HEK293 (cell line): ENCODE measurements around the gene RND2.
A peak's percentile ranks its signal among the peaks of the same experiment; 100 is the strongest.

Experiments used
- BCL11B ChIP-seq: fragments of 450-650 bp; formaldehyde crosslinking; IDR thresholded peaks from 2 replicates; pipeline ENCODE4 v1.5.1; 2016; ENCODE audit warnings: low read depth, missing biosample characterization, missing genetic modification characterization
- FEZF1 ChIP-seq: fragments of 450-650 bp; formaldehyde crosslinking; IDR thresholded peaks from 2 replicates; pipeline ENCODE4 v1.5.1; 2016; ENCODE audit warnings: missing biosample characterization, missing genetic modification characterization
- GLI2 ChIP-seq: fragments of 450-650 bp; formaldehyde crosslinking; IDR thresholded peaks from 2 replicates; pipeline ENCODE4; 2017; ENCODE audit warnings: missing biosample characterization, missing genetic modification characterization, low read depth, borderline replicate concordance
- GLI4 ChIP-seq: fragments of 450-650 bp; formaldehyde crosslinking; IDR thresholded peaks from 2 replicates; pipeline ENCODE4 v1.5.1; 2016; ENCODE audit warnings: missing biosample characterization, missing genetic modification characterization
- GLIS2 ChIP-seq: fragments of 450-650 bp; formaldehyde crosslinking; IDR thresholded peaks from 2 replicates; pipeline ENCODE4 v1.5.1; 2016; ENCODE audit warnings: missing biosample characterization, missing genetic modification characterization
- HOXA7 ChIP-seq: sonication (generic); formaldehyde crosslinking; IDR thresholded peaks from 2 replicates; pipeline ENCODE4 v1.8.1; 2022; ENCODE audit warnings: missing genetic modification reagents, borderline replicate concordance
- SCRT1 ChIP-seq: fragments of 450-650 bp; formaldehyde crosslinking; IDR thresholded peaks from 2 replicates; pipeline ENCODE4 v1.5.1; 2016; ENCODE audit warnings: missing biosample characterization, missing genetic modification characterization, borderline replicate concordance
- WT1 ChIP-seq: fragments of 450-650 bp; formaldehyde crosslinking; IDR thresholded peaks from 2 replicates; pipeline ENCODE4 v1.5.1; 2016; ENCODE audit warnings: missing biosample characterization, missing genetic modification characterization
- YY2 ChIP-seq: fragments of 450-650 bp; formaldehyde crosslinking; IDR thresholded peaks from 2 replicates; pipeline ENCODE4 v1.5.1; 2016; ENCODE audit warnings: missing biosample characterization, missing genetic modification characterization
- ZBTB1 ChIP-seq: fragments of 450-650 bp; formaldehyde crosslinking; IDR thresholded peaks from 2 replicates; pipeline ENCODE4 v1.5.1; 2016; ENCODE audit warnings: missing biosample characterization, missing genetic modification characterization
- ZFP37 ChIP-seq: fragments of 450-650 bp; formaldehyde crosslinking; IDR thresholded peaks from 2 replicates; pipeline ENCODE4 v1.5.1; 2016; ENCODE audit warnings: missing biosample characterization, missing genetic modification characterization
- ZNF10 ChIP-seq: fragments of 450-650 bp; formaldehyde crosslinking; IDR thresholded peaks from 2 replicates; pipeline ENCODE4 v1.5.1; 2017; ENCODE audit warnings: missing biosample characterization, missing genetic modification characterization
- ZNF112 ChIP-seq: fragments of 450-650 bp; formaldehyde crosslinking; IDR thresholded peaks from 2 replicates; pipeline ENCODE4 v1.5.0; 2017; ENCODE audit warnings: missing biosample characterization, missing genetic modification characterization
- ZNF114 ChIP-seq: fragments of 450-650 bp; formaldehyde crosslinking; IDR thresholded peaks from 2 replicates; pipeline ENCODE4 v1.5.0; 2017; ENCODE audit warnings: missing biosample characterization, missing genetic modification characterization
- ZNF146 ChIP-seq: fragments of 450-650 bp; formaldehyde crosslinking; IDR thresholded peaks from 2 replicates; pipeline ENCODE4 v1.5.1; 2016; ENCODE audit warnings: missing biosample characterization, missing genetic modification characterization
- ZNF350 ChIP-seq: fragments of 450-650 bp; formaldehyde crosslinking; IDR thresholded peaks from 2 replicates; pipeline ENCODE4 v1.5.0; 2017; ENCODE audit warnings: missing biosample characterization, mild to moderate bottlenecking, missing genetic modification characterization
- ZNF366 ChIP-seq: fragments of 450-650 bp; formaldehyde crosslinking; conservative IDR thresholded peaks from 2 replicates; pipeline ENCODE4 v1.5.1; 2016; ENCODE audit warnings: missing biosample characterization, missing genetic modification characterization
- ZNF391 ChIP-seq: fragments of 450-650 bp; formaldehyde crosslinking; IDR thresholded peaks from 2 replicates; pipeline ENCODE4 v1.5.1; 2016; ENCODE audit warnings: low read depth, missing biosample characterization, missing genetic modification characterization, borderline replicate concordance
- ZNF426 ChIP-seq: fragments of 450-650 bp; formaldehyde crosslinking; IDR thresholded peaks from 2 replicates; pipeline ENCODE4 v1.5.1; 2017; ENCODE audit warnings: missing biosample characterization, missing genetic modification characterization, mild to moderate bottlenecking, inconsistent platforms, moderate library complexity
- ZNF558 ChIP-seq: fragments of 450-650 bp; formaldehyde crosslinking; IDR thresholded peaks from 2 replicates; pipeline ENCODE4 v1.5.1; 2016; ENCODE audit warnings: missing biosample characterization, missing genetic modification characterization
- ZNF621 ChIP-seq: fragments of 450-650 bp; formaldehyde crosslinking; IDR thresholded peaks from 2 replicates; pipeline ENCODE4 v1.5.1; 2017; ENCODE audit warnings: missing biosample characterization, missing genetic modification characterization
- ZNF654 ChIP-seq: fragments of 450-650 bp; formaldehyde crosslinking; IDR thresholded peaks from 2 replicates; pipeline ENCODE4 v1.5.1; 2016; ENCODE audit warnings: low read depth, missing biosample characterization, missing genetic modification characterization
- ZNF664 ChIP-seq: fragments of 450-650 bp; formaldehyde crosslinking; IDR thresholded peaks from 2 replicates; pipeline ENCODE4 v1.5.1; 2016; ENCODE audit warnings: missing biosample characterization, missing genetic modification characterization
- TF ChIP-seq, protein P1 (sequence below): fragments of 450-650 bp; formaldehyde crosslinking; IDR thresholded peaks from 2 replicates; pipeline ENCODE4 v1.5.1; 2016; ENCODE audit warnings: missing biosample characterization, missing genetic modification characterization
- TF ChIP-seq, protein P2 (sequence below): IDR thresholded peaks from 2 replicates; pipeline ENCODE4 v1.6.1; 2011; ENCODE audit warnings: mild to moderate bottlenecking, low read depth, low read length, borderline replicate concordance
- TF ChIP-seq, protein P3 (sequence below): fragments of 450-650 bp; formaldehyde crosslinking; IDR thresholded peaks from 2 replicates; pipeline ENCODE4 v1.5.1; 2016; ENCODE audit warnings: missing biosample characterization, missing genetic modification characterization
- TF ChIP-seq, protein P4 (sequence below): fragments of 450-650 bp; formaldehyde crosslinking; IDR thresholded peaks from 2 replicates; pipeline ENCODE4 v1.5.1; 2016; ENCODE audit warnings: missing biosample characterization, missing genetic modification characterization
- TF ChIP-seq, protein P5 (sequence below): fragments of 450-650 bp; formaldehyde crosslinking; IDR thresholded peaks from 2 replicates; pipeline ENCODE4 v1.5.1; 2017; ENCODE audit warnings: missing biosample characterization, missing genetic modification characterization
- TF ChIP-seq, protein P6 (sequence below): fragments of 450-650 bp; formaldehyde crosslinking; IDR thresholded peaks from 2 replicates; pipeline ENCODE4 v1.5.1; 2016; ENCODE audit warnings: missing biosample characterization, missing genetic modification characterization

RND2 gene

DNA sequence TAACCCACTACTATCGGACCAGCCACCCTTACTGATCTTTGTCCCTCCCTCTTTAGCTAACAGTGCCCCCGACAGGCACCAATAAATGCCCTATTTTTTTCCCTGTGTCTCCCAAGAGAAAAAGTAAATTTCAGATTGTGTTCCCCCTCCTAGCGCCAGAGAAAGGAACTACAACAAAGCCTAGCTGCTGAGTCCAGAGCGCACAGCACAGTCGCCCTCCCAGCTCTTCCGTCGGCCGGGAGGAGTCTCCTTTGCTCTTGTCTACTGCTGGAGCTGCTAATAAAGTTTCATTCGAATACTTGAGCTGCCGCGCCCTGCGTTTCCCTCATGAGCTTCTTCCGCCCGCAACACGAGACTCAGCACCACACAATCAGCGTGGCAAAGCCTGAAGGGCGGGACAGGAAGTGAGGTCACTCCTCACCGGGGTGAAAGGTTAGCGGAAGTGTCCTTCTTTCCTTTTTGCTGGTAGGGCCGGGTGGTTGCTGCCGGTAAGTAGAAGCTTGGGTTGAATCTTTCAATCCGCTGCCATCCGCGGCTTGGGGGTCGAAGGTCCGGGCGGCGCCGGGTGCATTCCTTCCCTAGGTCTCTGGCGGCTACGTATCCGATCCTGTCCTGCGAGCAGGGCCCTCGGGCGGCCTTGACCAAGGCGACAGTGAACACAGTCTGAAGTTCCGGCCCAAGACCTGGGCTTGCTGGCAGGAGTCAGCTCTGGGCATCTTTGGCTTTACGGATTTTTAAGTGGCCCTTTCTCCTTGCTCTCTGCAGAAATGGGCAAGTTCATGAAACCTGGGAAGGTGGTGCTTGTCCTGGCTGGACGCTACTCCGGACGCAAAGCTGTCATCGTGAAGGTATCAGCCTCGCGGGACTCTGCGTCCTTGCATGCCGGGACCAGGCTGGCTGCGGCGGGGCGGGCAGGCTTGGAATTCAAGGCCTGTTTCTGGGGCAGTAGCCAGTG, 26.8 kb upstream of the RND2 start, which contains the start of gene RPL27 (continued):
- TF ChIP-seq, protein P1, sequence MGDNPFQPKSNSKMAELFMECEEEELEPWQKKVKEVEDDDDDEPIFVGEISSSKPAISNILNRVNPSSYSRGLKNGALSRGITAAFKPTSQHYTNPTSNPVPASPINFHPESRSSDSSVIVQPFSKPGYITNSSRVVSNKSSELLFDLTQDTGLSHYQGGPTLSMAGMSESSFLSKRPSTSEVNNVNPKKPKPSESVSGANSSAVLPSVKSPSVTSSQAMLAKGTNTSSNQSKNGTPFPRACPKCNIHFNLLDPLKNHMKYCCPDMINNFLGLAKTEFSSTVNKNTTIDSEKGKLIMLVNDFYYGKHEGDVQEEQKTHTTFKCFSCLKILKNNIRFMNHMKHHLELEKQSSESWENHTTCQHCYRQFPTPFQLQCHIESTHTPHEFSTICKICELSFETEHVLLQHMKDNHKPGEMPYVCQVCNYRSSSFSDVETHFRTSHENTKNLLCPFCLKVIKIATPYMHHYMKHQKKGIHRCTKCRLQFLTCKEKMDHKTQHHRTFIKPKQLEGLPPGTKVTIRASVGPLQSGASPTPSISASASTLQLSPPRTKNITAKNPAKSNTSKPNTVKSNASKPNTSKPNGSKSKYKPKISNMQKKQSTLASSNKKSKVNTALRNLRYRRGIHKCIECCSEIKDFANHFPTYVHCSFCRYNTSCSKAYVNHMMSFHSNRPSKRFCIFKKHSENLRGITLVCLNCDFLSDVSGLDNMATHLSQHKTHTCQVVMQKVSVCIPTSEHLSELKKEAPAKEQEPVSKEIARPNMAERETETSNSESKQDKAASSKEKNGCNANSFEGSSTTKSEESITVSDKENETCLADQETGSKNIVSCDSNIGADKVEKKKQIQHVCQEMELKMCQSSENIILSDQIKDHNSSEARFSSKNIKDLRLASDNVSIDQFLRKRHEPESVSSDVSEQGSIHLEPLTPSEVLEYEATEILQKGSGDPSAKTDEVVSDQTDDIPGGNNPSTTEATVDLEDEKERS (tag by site-specific recombination), result no peak
- peak; percentile 72 for TF ChIP-seq ZNF10
- TF ChIP-seq GLI4 (tag by site-specific recombination), result 0 out of 2 replicates have a peak, but pooled peaks have one; percentile 59
- 0 out of 2 replicates have a peak, but pooled peaks have one; percentile 37 for TF ChIP-seq BCL11B
- peak; percentile 58 for TF ChIP-seq ZNF654 (tag by site-specific recombination)
- TF ChIP-seq, protein P2, sequence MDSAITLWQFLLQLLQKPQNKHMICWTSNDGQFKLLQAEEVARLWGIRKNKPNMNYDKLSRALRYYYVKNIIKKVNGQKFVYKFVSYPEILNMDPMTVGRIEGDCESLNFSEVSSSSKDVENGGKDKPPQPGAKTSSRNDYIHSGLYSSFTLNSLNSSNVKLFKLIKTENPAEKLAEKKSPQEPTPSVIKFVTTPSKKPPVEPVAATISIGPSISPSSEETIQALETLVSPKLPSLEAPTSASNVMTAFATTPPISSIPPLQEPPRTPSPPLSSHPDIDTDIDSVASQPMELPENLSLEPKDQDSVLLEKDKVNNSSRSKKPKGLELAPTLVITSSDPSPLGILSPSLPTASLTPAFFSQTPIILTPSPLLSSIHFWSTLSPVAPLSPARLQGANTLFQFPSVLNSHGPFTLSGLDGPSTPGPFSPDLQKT, result peak; percentile 84
- peak; percentile 23; the same call in 1 of the 2 replicates for TF ChIP-seq ZNF664
- TF ChIP-seq ZNF350, result no peak
- no peak for TF ChIP-seq GLI2 (tag by site-specific recombination)
- TF ChIP-seq ZNF621, result no peak
- TF ChIP-seq, protein P3, sequence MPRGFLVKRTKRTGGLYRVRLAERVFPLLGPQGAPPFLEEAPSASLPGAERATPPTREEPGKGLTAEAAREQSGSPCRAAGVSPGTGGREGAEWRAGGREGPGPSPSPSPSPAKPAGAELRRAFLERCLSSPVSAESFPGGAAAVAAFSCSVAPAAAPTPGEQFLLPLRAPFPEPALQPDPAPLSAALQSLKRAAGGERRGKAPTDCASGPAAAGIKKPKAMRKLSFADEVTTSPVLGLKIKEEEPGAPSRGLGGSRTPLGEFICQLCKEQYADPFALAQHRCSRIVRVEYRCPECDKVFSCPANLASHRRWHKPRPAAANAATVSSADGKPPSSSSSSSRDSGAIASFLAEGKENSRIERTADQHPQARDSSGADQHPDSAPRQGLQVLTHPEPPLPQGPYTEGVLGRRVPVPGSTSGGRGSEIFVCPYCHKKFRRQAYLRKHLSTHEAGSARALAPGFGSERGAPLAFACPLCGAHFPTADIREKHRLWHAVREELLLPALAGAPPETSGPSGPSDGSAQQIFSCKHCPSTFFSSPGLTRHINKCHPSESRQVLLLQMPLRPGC, result peak; percentile 98
- no peak for TF ChIP-seq ZBTB1 (tag by site-specific recombination)
- TF ChIP-seq YY2, result peak; percentile 62; the same call in 1 of the 2 replicates
- TF ChIP-seq, protein P4, sequence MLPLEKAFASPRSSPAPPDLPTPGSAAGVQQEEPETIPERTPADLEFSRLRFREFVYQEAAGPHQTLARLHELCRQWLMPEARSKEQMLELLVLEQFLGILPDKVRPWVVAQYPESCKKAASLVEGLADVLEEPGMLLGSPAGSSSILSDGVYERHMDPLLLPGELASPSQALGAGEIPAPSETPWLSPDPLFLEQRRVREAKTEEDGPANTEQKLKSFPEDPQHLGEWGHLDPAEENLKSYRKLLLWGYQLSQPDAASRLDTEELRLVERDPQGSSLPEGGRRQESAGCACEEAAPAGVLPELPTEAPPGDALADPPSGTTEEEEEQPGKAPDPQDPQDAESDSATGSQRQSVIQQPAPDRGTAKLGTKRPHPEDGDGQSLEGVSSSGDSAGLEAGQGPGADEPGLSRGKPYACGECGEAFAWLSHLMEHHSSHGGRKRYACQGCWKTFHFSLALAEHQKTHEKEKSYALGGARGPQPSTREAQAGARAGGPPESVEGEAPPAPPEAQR, result 0 out of 2 replicates have a peak, but pooled peaks have one; percentile 48
- no peak for TF ChIP-seq SCRT1 (tag by site-specific recombination)
- TF ChIP-seq, protein P5, sequence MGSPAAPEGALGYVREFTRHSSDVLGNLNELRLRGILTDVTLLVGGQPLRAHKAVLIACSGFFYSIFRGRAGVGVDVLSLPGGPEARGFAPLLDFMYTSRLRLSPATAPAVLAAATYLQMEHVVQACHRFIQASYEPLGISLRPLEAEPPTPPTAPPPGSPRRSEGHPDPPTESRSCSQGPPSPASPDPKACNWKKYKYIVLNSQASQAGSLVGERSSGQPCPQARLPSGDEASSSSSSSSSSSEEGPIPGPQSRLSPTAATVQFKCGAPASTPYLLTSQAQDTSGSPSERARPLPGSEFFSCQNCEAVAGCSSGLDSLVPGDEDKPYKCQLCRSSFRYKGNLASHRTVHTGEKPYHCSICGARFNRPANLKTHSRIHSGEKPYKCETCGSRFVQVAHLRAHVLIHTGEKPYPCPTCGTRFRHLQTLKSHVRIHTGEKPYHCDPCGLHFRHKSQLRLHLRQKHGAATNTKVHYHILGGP, result no peak
- peak; percentile 40 for TF ChIP-seq FEZF1 (tag by site-specific recombination)
- peak; percentile 93 for TF ChIP-seq ZNF366 (tag by site-specific recombination)
- TF ChIP-seq ZFP37, result peak; percentile 94
- peak; percentile 91; the same call in 1 of the 2 replicates for TF ChIP-seq ZNF558 (tag by site-specific recombination)
- TF ChIP-seq ZNF112 (tag by site-specific recombination), result no peak
- TF ChIP-seq HOXA7 (CRISPR knock-in tag), result no peak
- TF ChIP-seq ZNF146, result peak; percentile 30
- peak; percentile 88 for TF ChIP-seq WT1 (tag by site-specific recombination)
- TF ChIP-seq, protein P6, sequence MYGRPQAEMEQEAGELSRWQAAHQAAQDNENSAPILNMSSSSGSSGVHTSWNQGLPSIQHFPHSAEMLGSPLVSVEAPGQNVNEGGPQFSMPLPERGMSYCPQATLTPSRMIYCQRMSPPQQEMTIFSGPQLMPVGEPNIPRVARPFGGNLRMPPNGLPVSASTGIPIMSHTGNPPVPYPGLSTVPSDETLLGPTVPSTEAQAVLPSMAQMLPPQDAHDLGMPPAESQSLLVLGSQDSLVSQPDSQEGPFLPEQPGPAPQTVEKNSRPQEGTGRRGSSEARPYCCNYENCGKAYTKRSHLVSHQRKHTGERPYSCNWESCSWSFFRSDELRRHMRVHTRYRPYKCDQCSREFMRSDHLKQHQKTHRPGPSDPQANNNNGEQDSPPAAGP (tag by site-specific recombination), result peak; percentile 100
- no peak for TF ChIP-seq GLIS2 (tag by site-specific recombination)
- peak; percentile 88; the same call in 1 of the 2 replicates for TF ChIP-seq ZNF391 (tag by site-specific recombination)
- no peak for TF ChIP-seq ZNF426
- no peak for TF ChIP-seq ZNF114 (tag by site-specific recombination)
